PC-9 (cell line): ENCODE measurements around the gene SMAGP.

Experiments used
- EZH2 ChIP-seq: fragments of 200-600 bp; sonication (generic); IDR thresholded peaks from 2 replicates; pipeline ENCODE4 v1.8.0; 2017; ENCODE audit warnings: antibody characterized with exemption, low read depth
- TF ChIP-seq, protein P1 (sequence below): fragments of 200-600 bp; sonication (generic); conservative IDR thresholded peaks from 2 replicates; pipeline ENCODE4 v1.6.1; 2017; ENCODE audit warnings: mixed run types, antibody characterized with exemption, mild to moderate bottlenecking, moderate library complexity

DNA sequence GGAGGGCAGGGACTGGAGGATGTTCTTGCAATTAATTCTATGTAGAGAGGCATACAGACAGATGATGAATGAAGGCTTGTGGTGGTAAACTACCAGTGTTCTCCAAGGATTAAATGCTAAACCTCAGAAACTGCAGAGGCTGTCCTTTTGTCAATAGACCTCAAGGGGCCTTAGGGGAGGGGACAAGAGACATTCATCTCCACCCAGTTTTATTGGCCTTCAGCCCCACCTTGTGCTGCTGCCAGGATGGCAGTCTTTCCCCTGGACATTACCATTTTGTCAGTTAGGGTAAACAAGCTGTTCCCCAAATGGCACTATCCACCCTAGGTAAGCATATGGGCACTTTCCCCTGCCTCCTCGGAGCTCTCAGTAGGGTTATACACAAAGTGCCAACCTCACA lies 4.9 kb upstream of the SMAGP start:
- TF ChIP-seq, protein P1, sequence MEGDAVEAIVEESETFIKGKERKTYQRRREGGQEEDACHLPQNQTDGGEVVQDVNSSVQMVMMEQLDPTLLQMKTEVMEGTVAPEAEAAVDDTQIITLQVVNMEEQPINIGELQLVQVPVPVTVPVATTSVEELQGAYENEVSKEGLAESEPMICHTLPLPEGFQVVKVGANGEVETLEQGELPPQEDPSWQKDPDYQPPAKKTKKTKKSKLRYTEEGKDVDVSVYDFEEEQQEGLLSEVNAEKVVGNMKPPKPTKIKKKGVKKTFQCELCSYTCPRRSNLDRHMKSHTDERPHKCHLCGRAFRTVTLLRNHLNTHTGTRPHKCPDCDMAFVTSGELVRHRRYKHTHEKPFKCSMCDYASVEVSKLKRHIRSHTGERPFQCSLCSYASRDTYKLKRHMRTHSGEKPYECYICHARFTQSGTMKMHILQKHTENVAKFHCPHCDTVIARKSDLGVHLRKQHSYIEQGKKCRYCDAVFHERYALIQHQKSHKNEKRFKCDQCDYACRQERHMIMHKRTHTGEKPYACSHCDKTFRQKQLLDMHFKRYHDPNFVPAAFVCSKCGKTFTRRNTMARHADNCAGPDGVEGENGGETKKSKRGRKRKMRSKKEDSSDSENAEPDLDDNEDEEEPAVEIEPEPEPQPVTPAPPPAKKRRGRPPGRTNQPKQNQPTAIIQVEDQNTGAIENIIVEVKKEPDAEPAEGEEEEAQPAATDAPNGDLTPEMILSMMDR, result no peak
- TF ChIP-seq EZH2, result no peak
